Ectodermal cell (in vitro differentiated cells): ENCODE results near the gene FRYL. TPM values are rescaled to one million over a fixed set of nuclear protein-coding genes. Genes with fewer than 3 reads are reported as not detected.
"Not testable (repeated sequence)": the region's sequence is repeated elsewhere in the genome, so short reads cannot be mapped to it uniquely, and the experiment has no call there.

Experiments
- H3K27ac ChIP-seq: 2 replicates; pipeline ENCODE4 v1.7.0; 2013; ENCODE audit warnings: mild to moderate bottlenecking, low read depth, low read length; ENCODE audit not compliant: insufficient read depth, poor library complexity, severe bottlenecking
- H3K27me3 ChIP-seq: 2 replicates; pipeline ENCODE4 v1.7.0; 2013; ENCODE audit warnings: mild to moderate bottlenecking, low read length; ENCODE audit not compliant: insufficient read depth, control insufficient read depth, poor library complexity, severe bottlenecking
- H3K36me3 ChIP-seq: one replicate; pipeline ENCODE4 v1.7.0; 2013; ENCODE audit warnings: low read length; ENCODE audit not compliant: control insufficient read depth, insufficient read depth
- H3K4me1 ChIP-seq: one replicate; pipeline ENCODE4 v1.7.0; 2013; ENCODE audit warnings: low read length; ENCODE audit not compliant: control insufficient read depth, insufficient read depth
- H3K4me3 ChIP-seq: 2 replicates; pipeline ENCODE4 v1.7.0; 2013; ENCODE audit warnings: low read depth, low read length, control low read depth; ENCODE audit not compliant: insufficient read depth
- H3K9me3 ChIP-seq: 2 replicates; pipeline ENCODE4 v1.7.0; 2013; ENCODE audit warnings: mild to moderate bottlenecking, low read length, moderate library complexity; ENCODE audit not compliant: control insufficient read depth
- WGBS, 2 experiments: methylation state at CpG; one replicate each; pipeline ENCODE4 v1.1.7; 2013; ENCODE audit warnings: missing lambda C conversion rate in 2 of 2; 5-methylcytosine and 5-hydroxymethylcytosine counted together
- polyA plus RNA-seq, 4 experiments: library from polyadenylated mRNA; stranded (reverse); fragments of 50-300 nt; gene quantifications; one replicate each; pipeline ENCODE4 v1.2.3, GENCODE V29; 2013

Gene FRYL
- 30.7 TPM for polyA plus RNA-seq (2013, experiment 1 of 4)
- 39.1 TPM for polyA plus RNA-seq (2013, experiment 2 of 4)
- 26.2 TPM for polyA plus RNA-seq (2013, experiment 3 of 4)
- polyA plus RNA-seq (2013, experiment 4 of 4), result 31.7 TPM

DNA sequence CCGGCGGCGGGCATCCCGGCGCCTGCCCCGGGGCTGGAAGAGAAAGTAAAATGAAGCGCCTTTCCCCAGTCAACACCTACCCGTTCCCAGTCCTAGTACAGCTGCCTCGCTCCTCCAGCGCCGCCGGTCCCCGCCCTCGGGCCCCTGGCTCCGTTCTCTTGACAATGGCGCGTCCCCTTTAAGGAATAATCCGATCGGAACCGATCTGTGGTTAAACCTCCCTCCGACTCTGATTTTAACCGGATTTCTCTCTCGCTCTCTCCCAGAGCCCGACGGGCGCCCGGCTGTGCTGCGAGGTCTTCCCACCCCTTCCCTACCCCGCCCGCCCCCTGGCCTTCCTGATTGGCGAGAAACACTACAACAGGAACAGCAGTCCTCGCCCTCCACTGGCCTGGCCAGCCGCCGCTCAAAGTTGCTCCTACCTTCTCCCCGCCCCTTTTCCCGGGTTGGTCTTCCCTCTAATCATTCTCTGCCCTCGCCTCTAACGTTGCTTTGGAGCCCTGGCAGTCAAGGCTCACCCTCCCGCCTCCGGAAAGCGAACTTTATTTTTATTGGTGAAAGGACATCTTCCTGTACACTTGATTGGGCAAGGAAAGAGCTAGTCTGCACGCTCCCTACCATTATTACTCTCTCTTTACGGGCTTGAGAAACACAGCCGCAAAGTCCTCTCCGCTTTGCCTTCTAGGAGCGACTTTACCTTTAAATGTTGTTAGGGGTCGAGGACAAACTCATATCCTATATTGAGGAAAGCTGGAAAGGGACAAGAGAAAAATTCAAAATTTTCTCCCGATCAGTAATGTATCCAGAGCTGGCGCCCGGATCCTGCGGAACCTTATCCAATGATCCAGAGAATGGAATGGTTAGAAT is at the start of gene FRYL:
TSS of gene FRYL (minus strand) at position 282 of the 867 bp plus-strand sequence. CDS start 145,869 bp downstream, outside the sequence.
- H3K9me3 ChIP-seq, result no peaks in the 10 kb centered on the region
- peak within 1 kb of the TSS; percentile 92 for H3K27ac ChIP-seq
- no peaks in the 10 kb centered on the region for H3K27me3 ChIP-seq
- 0% methylated on average over 51 of the region's 51 CpGs for WGBS, 2 experiments
- peaks cover 12% of the 10 kb centered on the region for H3K4me1 ChIP-seq
- H3K36me3 ChIP-seq, result no peaks in the 10 kb centered on the region
- H3K4me3 ChIP-seq, result peak within 1 kb of the TSS; percentile 97

DNA sequence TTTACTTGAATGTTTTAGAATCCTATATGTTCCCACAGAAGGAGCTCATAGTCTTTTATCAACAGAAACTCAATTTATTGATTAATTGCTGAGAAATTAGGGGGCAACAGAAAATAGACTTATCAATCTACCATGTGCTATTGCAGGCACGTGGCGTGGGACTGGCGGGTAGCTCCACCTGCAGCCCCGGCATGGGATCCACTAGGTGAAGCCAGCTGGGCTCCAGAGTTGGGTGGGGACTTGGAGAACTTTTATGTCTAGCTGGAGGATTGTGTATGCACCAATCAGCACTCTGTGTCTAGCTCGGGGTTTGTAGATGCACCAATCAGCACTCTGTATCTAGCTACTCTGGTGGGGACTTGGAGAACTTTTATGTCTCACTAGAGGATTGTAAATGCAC is 47.5 kb upstream of the FRYL start:
- H3K4me1 ChIP-seq, result no peaks in the 10 kb centered on the region
- H3K27me3 ChIP-seq, result no peaks in the 10 kb centered on the region
- no peaks in the 10 kb centered on the region for H3K9me3 ChIP-seq
- H3K36me3 ChIP-seq, result no peaks in the 10 kb centered on the region
- WGBS, 2 experiments, result 94 to 96% methylated on average over 5 of the region's 5 CpGs
- H3K27ac ChIP-seq, result no peak overlapping the region
- no peak overlapping the region for H3K4me3 ChIP-seq

DNA sequence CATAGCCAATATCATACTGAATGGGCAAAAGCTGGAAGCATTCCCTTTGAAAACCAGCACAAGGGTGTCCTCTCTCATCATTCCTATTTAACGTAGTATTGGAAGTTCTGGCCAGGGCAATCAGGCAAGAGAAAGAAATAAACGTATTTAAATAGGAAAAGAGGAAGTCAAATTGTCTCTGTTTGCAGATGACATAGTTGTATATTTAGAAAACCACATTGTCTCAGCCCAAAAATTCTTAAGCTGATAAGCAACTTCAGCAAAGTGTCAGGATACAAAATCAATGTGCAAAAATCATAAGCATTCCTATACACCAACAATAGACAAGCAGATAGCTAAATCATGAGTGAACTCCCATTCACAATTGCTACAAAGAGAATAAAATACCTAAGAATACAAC is 41.4 kb upstream of the FRYL start:
- H3K4me1 ChIP-seq, H3K4me3 ChIP-seq, H3K27me3 ChIP-seq, H3K27ac ChIP-seq, H3K36me3 ChIP-seq, H3K9me3 ChIP-seq: not testable (repeated sequence)
- WGBS, 2 experiments, result 85 to 94% methylated on average over 2 of the region's 2 CpGs

DNA sequence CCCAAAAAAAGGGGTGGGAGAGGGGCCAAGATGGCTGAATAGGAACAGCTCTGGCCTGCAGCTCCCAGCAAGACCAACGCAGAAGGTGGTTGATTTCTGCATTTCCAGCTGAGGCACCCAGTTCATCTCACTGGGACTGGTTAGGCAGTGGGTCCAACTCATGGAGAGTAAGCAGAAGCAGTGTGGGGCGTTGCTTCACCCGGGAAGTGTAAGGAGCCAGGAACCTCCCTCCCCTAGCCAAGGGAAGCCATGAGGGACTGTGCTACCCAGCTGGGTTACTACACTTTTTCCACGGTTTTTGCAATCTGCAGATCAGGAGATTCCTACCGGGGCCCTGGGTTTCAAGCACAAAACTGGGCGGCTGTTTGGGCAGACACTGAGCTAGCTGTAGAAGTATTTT is 36.9 kb upstream of the FRYL start:
- WGBS, 2 experiments, result 94% methylated on average over 6 of the region's 6 CpGs
- Histone ChIP-seq H3K9me3 (no peaks in the 10 kb centered on the region), H3K27ac (no peak overlapping the region), H3K4me1 (peaks cover 6% of the 10 kb centered on the region), H3K27me3 (no peaks in the 10 kb centered on the region), H3K36me3 (no peaks in the 10 kb centered on the region), H3K4me3 (no peak overlapping the region)

DNA sequence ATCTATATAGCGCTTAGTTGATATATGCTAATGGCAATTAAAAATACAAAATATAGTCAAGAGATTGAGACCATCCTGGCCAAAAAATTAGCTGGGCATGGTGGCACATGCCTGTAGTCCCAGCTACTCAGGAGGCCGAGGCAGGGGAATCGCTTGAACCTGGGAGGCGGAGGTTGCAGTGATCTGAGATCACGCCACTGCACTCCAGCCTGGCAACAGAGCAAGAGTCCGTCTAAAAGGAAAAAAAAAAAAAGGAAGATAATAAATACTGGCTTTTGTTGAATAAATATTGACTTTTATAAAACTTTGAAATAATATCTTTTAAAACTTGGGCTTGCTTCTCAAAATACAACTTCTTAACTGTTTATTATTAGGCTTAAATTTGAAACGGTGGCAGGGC is 36.2 kb upstream of the FRYL start:
- H3K4me1 ChIP-seq, H3K9me3 ChIP-seq, H3K27me3 ChIP-seq, H3K27ac ChIP-seq, H3K4me3 ChIP-seq, H3K36me3 ChIP-seq: not testable (repeated sequence)
- WGBS, 2 experiments, result 91 to 96% methylated on average over 7 of the region's 7 CpGs

DNA sequence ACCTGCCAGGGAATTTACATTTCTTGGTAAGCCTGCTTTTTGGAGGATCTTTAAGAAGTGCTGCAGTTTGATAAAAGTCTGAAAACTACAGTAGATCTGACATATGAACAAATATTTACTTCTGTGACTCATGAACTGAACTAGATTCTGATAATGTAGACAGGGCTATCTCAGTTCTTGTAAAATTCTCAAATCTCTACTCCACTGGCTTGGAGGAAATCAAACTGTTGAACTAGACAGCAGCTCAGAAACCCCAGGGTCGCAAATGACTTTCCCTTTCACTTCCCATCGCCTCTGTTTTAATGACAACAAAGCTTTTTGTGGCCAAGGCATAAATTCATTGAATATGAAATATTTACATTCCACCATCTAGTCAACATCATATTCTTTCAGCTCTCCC is 35.4 kb upstream of the FRYL start:
- WGBS, 2 experiments, result 82% methylated on average over 2 of the region's 2 CpGs

DNA sequence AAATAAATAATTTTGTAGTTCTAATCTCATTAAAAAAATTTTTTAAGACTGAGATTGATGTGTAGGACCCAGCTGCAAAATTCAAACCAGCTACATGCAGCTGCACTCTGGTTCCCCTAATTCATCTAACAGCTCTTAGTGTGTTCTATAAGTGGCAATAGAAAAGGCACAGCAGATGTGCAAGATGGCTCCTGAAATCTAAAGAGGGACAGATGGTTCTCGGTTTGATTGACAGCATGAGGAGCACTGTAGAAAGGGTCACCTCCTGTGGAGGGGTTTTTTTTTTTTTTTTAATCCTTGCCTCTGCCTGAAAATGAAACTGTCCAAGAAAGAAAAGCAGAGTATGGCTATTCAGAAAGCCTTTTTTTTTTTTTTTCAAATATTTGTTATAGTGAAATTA is 33.9 kb upstream of the FRYL start:
- Histone ChIP-seq H3K36me3 (no peaks in the 10 kb centered on the region), H3K27me3 (no peaks in the 10 kb centered on the region), H3K9me3 (no peaks in the 10 kb centered on the region), H3K4me1 (peaks cover 6% of the 10 kb centered on the region), H3K4me3 (no peak overlapping the region), H3K27ac (no peak overlapping the region)
- WGBS, 2 experiments, result 68 to 88% methylated on average over 1 of the region's 1 CpG

More for the DNA sequence above, 35.4 kb upstream of the FRYL start:
- Histone ChIP-seq H3K27ac (no peak overlapping the region), H3K4me1 (peaks cover 6% of the 10 kb centered on the region), H3K36me3 (no peaks in the 10 kb centered on the region), H3K27me3 (no peaks in the 10 kb centered on the region), H3K4me3 (no peak overlapping the region), H3K9me3 (no peaks in the 10 kb centered on the region)

DNA sequence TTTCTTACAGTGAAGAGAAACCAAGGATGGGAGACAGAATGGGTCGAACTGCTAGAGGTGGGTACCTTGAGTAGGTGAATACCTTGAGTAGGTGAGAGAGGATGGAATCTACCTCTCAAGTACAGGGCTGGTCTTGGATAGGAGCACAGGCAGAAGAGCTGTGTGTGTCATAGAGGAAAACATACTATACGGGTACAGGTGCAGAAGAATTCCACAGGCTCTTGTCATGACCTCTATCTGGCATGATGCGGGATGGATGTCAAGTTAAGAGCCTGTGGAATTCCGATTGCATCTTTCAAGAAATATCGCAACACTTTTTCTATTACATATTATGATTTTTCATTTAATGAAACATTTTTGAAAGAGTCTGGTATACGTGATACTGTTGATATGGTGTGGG is 32.8 kb upstream of the FRYL start:
- 68 to 81% methylated on average over 4 to 6 of the region's 6 CpGs for WGBS, 2 experiments
- Histone ChIP-seq H3K36me3 (no peaks in the 10 kb centered on the region), H3K4me3 (no peak overlapping the region), H3K4me1 (peaks cover 2% of the 10 kb centered on the region), H3K27me3 (no peaks in the 10 kb centered on the region), H3K9me3 (no peaks in the 10 kb centered on the region), H3K27ac (no peak overlapping the region)

DNA sequence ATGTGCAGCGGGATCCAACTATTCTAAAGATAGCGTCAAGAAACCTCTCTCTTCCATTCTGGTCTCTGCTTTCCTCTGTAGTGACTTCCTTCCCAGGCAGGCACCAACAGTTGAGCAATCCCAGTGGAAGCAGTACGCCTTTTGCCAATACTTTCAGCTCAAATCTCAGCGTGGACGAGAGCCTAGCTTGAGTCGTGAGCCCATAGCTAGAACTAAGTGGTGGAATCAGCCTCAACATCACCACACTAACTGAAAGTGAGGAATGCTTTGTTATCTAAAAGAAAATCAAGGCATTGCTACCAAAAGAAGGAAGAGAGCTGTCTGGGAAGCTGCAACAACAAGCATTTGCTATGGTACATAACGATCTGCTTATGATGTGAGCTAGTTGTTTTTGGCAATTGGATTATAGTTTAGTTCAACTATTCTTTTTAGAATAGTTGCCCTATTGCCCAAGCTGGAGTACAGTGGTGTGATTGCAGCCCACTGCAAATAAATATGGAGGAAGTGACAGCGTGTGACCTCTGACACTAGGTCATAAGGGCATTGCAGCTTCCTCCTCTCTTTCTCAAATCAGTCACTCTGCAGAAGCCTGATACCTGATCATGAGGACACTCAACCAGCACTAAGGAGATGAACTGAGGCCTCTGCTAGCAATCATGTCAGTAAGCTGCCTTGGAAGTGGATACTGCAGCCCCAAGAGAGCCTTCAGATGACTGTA is 24.7 kb upstream of the FRYL start:
- Histone ChIP-seq H3K4me3 (no peak overlapping the region), H3K27me3 (no peaks in the 10 kb centered on the region), H3K27ac (no peak overlapping the region), H3K9me3 (no peaks in the 10 kb centered on the region), H3K36me3 (no peaks in the 10 kb centered on the region), H3K4me1 (no peaks in the 10 kb centered on the region)
- WGBS, 2 experiments, result 91 to 92% methylated on average over 8 of the region's 8 CpGs

DNA sequence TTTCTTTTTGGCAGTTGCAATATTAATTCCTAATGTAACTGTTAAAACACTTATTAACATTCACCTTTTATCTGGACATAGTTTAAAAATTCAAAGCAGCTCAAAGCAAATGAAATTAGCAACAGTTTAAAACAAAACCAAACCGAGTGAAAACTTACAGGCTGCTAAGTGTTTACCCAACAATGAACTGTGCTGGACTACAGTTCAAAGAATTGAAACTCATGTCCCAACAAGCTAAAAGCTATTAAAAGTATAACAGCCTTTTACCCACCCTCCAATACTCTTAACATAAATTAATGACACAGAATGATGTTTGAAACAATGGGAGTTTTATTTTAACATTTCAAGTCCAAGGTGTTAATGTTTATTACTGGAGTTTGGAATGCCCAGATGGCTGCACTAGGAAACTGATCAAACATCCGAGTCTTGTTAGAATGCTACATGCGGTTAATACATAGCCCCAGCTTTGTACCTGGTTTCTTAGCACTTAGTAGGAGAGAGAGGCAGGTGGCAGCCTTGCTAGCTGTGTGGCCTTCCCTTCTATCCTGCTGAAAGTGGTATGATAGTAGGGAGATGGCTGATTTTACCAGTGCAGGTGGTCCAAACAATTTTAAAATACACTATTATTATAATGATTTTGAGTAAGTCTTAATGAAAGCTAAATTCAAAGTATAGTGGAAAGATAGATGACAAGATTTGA is 21.1 kb upstream of the FRYL start:
- no peaks in the 10 kb centered on the region for H3K36me3 ChIP-seq
- H3K4me1 ChIP-seq, result no peaks in the 10 kb centered on the region
- no peaks in the 10 kb centered on the region for H3K9me3 ChIP-seq
- no peaks in the 10 kb centered on the region for H3K27me3 ChIP-seq
- no peak overlapping the region for H3K27ac ChIP-seq
- H3K4me3 ChIP-seq, result no peak overlapping the region
- WGBS, 2 experiments, result 89 to 92% methylated on average over 3 of the region's 3 CpGs
